ENCODE results near the gene FMNL2.

FMNL2 gene

DNA sequence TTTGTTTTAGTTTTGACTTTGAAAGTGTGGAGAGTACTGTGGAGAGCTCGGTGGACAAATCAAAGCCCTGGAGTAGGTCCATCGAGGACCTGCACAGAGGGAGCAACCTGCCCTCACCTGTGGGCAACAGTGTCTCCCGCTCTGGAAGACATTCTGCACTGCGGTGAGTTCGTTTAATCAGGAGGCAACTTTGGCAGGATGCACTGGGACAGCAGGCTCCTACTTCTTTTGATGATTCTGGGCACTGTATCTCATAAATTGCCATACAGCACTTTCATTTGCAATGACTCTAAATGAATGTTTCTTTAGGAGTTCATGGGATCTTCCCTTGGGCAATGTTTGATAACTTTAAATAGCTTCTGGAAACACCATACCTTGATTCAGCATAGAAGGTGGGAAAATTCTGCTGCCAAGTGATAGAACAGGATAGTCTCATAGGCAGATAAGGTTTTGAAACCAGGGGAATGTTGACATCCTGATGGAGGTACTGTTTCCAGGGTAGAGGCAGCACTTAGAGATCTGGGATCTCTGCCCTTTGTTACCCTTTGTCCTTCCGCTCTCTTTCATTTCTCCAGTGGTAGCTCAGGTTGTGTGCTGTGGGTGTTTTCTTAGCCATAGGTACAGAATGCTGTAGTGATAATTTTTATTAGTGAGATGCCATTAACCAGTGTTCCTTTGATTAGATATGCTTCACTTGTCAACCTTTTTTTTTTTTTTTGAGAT, 226.1 kb downstream of the FMNL2 start:
- no peak for DNase-seq

DNA sequence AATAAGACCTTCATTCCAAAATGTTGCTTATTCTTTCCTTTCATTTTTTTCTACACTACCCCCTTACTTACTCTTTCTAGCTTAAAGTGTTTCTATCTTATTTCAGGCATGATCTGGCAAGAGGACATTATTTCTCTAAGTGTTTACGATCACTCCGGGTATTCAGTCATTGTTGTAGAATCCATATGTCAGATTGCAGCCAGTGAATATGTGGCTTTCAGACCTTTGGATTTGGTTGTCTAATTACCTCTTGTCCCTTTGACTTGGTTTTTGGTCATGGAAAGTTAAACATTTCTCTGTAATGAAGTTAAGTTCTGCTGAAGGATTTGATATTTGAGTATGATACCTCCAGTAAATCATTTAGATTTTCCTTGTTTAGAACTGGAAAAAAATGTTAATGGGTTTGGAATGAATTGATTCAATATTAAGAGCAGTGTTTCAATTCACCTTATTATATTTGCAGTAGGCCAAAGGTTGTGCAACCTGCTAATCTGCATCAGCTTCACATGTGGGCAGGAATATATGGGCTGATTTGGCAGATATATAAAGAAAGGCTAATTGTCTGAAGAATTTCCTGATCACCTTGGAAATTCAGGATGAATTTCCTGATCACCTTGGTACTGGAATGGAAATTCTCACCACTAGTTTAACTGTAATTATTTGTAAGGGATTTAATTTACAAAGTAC, 227.4 kb downstream of the FMNL2 start:
- DNase-seq, result no peak

- DNase-seq, result no peak
These were observed 228.8 kb downstream of the FMNL2 start for GRCh38 chr2:152563764-152564163.

GRCh38 chr2:152564754-152565551, 230.0 kb downstream of the FMNL2 start:
- DNase-seq, result no peak

- no peak for DNase-seq
These were observed 231.1 kb downstream of the FMNL2 start for GRCh38 chr2:152565884-152566727.

DNA sequence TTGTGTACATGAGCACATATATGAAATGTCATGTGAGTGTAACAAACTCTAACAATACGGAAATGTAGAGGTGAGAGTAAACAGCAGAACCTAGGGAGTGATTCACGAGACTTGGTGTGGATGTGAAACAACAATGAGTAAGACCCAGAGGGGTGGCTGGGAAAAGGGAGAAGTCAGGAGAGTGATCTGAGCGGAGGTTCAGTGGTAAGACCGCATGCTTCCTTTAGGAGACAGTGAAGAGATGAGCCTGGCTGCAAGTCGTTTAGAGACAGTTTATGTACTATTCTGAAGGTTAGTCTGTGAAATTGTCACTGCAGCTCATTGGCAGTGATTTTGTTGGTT, 231.7 kb downstream of the FMNL2 start:
- DNase-seq, result no peak

GRCh38 chr2:152568531-152568930, 233.6 kb downstream of the FMNL2 start:
- DNase-seq, result no peak

DNA sequence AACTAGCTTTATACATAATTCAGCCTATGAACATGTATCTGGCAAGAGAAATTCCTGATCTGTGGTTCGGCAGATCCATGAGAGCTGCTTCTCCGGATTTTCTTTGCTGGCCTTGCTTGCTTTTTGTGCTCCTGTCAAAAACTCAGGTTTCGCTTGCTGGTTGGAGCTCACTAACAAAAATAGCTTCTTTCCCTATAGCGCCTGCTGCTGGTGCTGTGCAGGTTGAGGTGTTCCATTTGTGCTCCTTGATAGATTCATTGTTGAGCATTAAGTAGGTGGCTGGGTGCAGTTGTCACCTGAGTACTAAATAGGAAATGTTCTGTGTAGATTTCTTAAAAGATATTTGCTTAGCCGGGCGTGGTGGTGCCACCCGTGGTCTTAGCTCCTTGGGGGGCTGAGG, 234.2 kb downstream of the FMNL2 start:
- no peak for DNase-seq

- DNase-seq, result no peak
These were observed 236.2 kb downstream of the FMNL2 start for GRCh38 chr2:152571048-152571766.

GRCh38 chr2:152572031-152572430, 237.1 kb downstream of the FMNL2 start:
- DNase-seq, result no peak

DNA sequence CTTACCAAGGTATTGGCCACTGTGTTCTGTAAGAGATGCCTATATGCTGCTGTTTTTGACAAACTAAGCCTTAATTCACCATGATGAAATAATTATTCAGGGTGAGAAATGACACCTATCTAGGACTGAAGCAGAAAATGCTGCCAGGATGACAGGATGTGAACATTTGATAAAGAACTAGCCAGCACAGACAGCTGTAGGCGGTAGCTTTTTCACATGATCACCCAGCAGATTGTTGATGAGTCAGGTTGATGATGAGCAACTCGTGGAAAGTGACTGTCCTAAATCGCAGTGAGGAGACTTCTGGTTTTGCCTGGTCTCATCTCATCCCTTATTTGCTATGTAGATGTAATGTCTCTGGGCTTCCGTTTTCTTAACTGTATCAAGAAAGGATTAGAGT, 238.2 kb downstream of the FMNL2 start:
- peak; percentile 35 for DNase-seq

- DNase-seq, result no peak
These were observed 242.6 kb downstream of the FMNL2 start for GRCh38 chr2:152577579-152577978.

DNA sequence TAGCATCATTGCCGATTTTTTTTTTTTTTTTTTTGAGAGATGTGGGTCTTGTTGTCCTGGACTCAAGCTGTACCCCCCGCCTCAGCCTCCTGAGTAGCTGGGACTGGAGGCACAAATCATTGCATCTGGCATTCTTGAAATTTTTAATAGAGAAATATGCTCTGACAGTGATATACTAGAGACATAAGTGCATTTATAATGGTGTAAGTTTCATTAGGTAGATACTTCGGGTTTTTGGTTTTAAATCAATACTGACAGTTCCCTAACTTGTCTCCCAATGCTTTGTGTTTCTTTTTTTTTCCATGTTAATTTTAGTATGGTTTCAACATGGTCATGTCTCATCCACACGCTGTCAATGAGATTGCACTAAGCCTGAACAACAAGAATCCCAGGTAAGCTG, 243.6 kb downstream of the FMNL2 start:
- no peak for DNase-seq

GRCh38 chr2:152580714-152581113, 245.7 kb downstream of the FMNL2 start:
- DNase-seq, result no peak

DNA sequence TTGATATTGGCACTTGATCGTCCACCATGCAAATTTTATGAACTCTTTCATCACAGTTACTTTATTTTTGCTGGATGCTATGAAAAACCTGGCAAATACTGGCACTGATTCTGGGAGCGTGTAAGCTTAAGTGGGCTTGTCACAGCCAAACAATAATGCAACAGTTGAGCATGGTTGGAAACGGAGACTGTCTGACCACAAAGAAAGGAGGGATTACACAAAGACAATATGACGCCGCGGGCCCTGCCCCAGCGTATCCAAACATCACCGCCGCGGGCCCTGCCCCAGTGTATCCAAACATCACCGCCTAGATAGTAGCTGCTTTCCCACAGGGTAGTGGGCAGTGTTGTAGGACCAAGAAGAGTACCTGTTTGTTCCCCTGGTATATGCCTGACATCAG, 246.4 kb downstream of the FMNL2 start:
- DNase-seq, result no peak

DNA sequence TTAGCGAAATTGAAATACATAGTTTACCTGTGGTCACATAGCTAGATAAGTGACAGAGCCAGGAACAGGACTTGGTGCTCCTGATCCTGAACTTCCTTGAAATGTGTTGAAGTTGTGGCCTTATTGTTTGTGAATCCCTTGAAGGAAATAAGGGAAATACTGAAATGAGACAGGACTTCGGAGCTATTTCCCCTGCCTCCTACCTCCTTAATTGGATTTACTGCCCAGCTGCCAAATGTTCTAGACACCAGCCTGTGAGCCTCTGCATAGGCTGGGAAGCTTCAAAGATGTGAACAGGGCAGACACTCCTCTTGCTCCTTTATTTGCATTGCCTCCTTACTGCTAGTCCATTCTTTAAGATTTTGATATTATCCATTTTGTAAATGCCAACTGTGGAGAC, 247.1 kb downstream of the FMNL2 start:
- no peak for DNase-seq

DNA sequence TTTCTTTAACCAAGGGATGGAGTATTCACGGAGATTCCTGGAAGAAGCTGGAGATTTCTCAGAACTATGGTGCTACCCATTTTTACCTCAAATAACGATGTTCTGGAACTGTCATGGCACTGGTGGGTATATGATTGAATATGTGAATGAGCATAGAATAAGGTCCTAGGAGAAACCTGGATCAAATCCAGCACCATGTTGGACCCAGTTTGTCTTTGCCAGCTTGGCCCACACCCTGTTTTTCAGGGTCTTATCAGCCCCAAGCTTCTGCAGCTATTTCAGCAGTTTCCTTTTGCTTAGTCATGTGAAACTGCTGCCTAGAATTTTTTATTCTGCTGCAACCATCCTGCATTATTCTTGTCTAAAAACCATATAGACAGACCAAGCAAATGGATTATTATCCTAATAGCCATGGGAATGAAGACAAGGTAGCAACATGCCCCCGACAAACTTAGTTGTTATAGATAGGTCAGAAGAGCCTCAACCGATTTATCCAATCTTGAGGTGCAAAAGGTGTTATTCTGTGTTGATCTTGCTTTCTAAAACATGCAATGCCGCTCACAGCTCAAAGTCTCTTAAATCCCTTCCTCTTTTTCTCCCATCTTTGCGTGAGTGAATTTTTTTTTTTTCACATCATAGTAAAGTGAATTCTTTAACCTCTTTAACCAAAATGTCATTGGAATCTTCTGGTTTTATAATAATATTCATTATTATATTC, 248.7 kb downstream of the FMNL2 start:
- DNase-seq, result no peak

DNA sequence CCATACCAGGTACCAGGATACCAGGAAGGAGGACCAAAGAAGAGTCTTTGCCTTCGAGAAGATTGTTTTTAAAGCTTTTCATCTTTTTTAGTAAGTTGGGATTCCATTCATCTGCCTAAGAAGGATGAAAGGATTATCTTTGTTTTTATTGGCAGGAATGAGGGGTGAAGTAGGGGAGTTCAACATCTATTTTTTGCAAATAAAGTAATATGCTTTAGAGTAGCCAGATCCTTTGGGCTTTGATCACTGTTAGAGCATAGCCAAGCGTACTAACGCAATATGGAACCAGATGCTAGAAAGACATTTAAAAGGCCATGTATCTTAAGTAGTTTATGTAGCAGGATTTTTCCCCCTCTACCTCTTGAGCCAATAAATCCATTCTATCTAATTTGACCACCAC, 249.3 kb downstream of the FMNL2 start:
- no peak for DNase-seq

DNA sequence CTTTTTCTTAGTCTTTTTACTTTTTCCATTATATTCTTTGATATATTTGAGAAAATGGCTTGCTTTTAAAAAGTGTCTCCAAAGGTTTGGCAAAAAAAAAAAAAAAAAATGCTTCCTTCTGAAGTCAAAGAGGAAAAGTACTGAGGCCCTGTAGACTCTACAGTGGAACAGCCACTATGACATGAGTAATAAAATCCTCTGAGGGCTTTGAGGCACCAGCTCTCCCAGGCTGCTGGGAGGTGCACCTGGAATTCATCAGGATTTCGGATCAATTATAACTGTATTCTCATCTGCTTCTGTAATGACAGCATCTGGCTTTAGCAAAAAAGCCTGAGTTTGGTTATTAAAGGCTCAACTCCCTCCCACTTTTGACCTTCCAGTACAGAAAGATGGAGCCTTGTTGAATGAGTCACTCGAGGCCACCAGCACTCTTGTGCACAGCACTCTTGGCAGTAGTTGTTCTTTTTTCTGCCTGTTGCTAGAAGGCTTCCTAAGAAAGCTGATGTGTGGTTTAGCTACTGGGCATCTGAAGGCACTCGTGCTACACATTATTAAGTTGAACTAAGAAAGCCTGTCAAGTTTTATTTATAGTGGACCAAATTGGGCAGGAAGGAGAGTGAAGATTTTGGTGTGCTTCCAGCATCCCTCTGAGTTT, 251.0 kb downstream of the FMNL2 start:
- no peak for DNase-seq

DNA sequence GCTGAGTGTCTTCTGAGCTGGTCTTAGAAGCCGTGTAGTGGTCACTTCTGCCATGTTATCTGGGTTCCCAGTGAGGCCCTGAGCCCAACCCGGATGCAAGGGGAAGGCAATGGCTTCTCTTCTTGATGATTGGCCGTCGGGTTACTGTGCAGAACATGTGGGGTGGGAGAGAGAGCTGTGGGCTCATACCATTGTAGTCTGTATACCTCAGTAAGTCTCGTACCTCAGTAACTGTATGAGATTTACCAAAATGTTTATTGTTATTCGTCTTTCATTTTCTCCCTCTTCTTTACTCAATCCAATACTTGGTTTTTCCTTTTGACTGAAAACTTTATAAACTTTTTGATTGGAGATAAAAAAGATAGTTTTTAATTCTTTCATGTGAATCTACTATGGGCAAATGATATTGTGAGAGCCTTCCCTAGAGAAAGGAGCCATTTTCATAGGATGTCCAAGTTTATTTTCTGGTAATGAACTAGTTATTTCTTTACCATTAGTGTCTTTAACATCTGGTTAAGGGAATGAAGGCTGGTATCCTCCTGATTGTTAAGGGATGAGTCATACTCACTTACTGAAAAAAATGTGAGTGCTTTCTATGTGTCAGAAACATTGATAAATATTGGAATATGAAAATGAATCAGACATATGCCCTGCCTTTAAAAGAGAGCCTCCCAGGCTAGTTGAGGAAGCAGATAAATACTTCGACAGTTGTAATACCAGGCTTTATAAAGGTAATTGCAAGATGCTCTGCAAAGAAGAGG, 252.4 kb downstream of the FMNL2 start:
- no peak for DNase-seq
